ENCODE results near the gene TMEM225B. TPM values are rescaled to one million over a fixed set of nuclear protein-coding genes. Genes with fewer than 3 reads are reported as not detected.

TMEM225B gene
- total RNA-seq, 4 donors from 2014 or later: 0.23 to 0.57 TPM; not detected in 2

DNA sequence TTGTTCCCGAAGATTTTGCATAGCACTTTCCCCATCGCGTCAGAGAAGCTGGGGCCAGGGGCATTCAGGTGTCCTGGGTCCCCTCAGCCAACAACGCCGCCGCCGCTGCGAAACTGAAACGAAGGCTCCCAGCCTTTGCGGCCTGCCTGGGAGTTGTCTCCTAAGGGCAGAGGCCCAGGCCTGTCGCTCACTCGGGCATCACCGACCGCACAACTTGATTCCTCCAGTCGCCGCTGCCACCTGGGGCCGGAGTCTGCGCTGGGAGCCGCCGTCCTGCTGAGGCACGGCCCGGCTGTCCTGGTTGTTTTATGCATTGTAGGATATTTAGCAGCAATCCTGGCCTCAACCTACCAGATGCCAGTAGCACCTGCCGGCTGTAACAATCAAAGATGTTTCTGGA is 40.7 kb downstream of the TMEM225B start:
- H3K9me3 ChIP-seq: no peaks in the 10 kb centered on the region
- no peak overlapping the region for H3K27ac ChIP-seq
- H3K4me1 ChIP-seq: peaks cover 0 to 25% (median 6%) of the 10 kb centered on the region in 3 donors
- 93 to 100% methylated on average over 2 to 8 of the region's 23 CpGs for WGBS, 2 donors
- DNase-seq: no peak
- no peak overlapping the region for H3K4me3 ChIP-seq
- H3K27me3 ChIP-seq: no peaks in the 10 kb centered on the region
- peaks cover 0 to 26% (median 0%) of the 10 kb centered on the region in 3 donors for H3K36me3 ChIP-seq
- intact Hi-C loops (cut with DNase I): no loop called here
- TF ChIP-seq POLR2A (IDR thresholded peaks at IDR 0.05): no peak
- TF ChIP-seq, protein P1, sequence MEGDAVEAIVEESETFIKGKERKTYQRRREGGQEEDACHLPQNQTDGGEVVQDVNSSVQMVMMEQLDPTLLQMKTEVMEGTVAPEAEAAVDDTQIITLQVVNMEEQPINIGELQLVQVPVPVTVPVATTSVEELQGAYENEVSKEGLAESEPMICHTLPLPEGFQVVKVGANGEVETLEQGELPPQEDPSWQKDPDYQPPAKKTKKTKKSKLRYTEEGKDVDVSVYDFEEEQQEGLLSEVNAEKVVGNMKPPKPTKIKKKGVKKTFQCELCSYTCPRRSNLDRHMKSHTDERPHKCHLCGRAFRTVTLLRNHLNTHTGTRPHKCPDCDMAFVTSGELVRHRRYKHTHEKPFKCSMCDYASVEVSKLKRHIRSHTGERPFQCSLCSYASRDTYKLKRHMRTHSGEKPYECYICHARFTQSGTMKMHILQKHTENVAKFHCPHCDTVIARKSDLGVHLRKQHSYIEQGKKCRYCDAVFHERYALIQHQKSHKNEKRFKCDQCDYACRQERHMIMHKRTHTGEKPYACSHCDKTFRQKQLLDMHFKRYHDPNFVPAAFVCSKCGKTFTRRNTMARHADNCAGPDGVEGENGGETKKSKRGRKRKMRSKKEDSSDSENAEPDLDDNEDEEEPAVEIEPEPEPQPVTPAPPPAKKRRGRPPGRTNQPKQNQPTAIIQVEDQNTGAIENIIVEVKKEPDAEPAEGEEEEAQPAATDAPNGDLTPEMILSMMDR (IDR thresholded peaks at IDR 0.05): no peak

DNA sequence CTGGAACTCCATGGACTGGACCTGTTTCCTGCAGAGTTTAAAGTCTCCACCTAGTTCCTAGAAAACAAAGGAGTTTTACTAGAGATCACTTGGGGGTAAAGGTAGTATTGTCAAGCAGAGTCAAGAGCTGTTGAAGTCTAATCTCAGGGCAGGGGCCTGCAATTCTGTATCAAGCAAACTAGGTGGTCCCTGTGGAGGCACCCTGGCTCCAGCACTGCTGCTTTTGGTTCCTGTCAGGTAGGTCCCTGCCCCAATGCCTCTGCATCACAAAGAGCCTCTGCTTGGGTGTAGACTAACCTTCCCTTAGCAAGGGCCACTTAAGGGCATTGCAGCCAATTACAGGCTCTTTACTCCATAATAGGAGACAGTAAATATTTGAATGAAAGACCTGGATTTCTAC is 41.2 kb downstream of the TMEM225B start:
- Histone ChIP-seq H3K4me1 (peaks cover 0 to 20% (median 3%) of the 10 kb centered on the region in 3 donors), H3K27ac (no peak overlapping the region), H3K9me3 (no peaks in the 10 kb centered on the region), H3K4me3 (no peak overlapping the region), H3K36me3 (peaks cover 0 to 24% (median 0%) of the 10 kb centered on the region in 3 donors), H3K27me3 (no peaks in the 10 kb centered on the region)
- intact Hi-C loops (cut with DNase I): no loop called here
- TF ChIP-seq, protein P1 (IDR thresholded peaks at IDR 0.05): no peak
- TF ChIP-seq POLR2A (IDR thresholded peaks at IDR 0.05): no peak
- no peak for DNase-seq

DNA sequence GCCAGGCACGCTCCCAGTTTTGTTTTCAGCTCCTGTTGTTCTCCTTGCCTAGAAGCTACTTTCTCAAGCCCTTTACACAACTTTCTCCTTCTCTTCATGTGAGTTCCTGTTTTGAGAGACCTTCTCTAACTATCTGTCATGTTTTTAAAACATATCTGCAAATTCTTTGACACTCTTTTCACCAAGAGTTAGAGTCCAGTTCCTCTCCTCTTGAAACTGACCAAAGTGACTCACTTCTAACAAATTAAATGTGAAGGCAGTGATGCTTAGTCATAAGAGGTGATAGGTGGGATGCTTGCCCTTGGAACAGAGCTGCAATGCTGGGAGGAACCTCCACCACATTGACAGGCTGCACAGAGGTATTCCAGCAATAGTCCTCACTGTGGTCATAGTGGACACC is 44.0 kb downstream of the TMEM225B start:
- DNase-seq: no peak
- H3K27me3 ChIP-seq: no peaks in the 10 kb centered on the region
- TF ChIP-seq POLR2A (IDR thresholded peaks at IDR 0.05): no peak
- TF ChIP-seq, protein P1 (IDR thresholded peaks at IDR 0.05): no peak
- no peak overlapping the region for H3K27ac ChIP-seq
- no peak overlapping the region for H3K4me3 ChIP-seq
- H3K9me3 ChIP-seq: no peaks in the 10 kb centered on the region
- intact Hi-C loops (cut with DNase I): no loop called here
- peaks cover 0 to 43% (median 0%) of the 10 kb centered on the region in 3 donors for H3K36me3 ChIP-seq
- H3K4me1 ChIP-seq: peaks cover 0 to 4% (median 0%) of the 10 kb centered on the region in 3 donors
- WGBS, 2 donors: 83 to 93% methylated on average over 1 of the region's 1 CpG

DNA sequence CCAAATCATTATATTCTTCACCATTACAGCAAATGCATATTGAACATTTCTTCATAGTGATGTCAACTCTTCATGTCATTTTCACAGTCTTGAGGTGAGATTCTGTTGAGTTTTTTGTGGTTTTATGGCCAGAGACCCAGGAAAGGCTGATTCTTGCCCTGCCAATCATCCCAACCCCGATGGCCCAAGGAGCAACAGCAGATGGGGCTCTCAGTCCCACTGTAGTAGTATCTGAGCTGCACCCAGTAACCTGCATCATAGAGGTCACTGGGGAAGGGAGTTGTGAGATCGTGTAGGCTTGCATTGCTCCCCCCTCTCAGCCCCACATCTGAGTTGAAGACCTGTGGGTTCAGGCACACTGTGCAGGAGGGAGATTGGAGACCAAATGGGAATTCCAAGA is 45.4 kb downstream of the TMEM225B start:
- Histone ChIP-seq H3K4me1 (no peaks in the 10 kb centered on the region), H3K9me3 (no peaks in the 10 kb centered on the region), H3K36me3 (peaks cover 0 to 46% (median 0%) of the 10 kb centered on the region in 3 donors), H3K27me3 (no peaks in the 10 kb centered on the region), H3K27ac (no peak overlapping the region), H3K4me3 (no peak overlapping the region)
- no peak for TF ChIP-seq POLR2A (IDR thresholded peaks at IDR 0.05)
- TF ChIP-seq, protein P1 (IDR thresholded peaks at IDR 0.05): no peak
- intact Hi-C loops (cut with DNase I): no loop called here
- DNase-seq: no peak
- 69 to 83% methylated on average over 1 to 2 of the region's 2 CpGs for WGBS, 2 donors

DNA sequence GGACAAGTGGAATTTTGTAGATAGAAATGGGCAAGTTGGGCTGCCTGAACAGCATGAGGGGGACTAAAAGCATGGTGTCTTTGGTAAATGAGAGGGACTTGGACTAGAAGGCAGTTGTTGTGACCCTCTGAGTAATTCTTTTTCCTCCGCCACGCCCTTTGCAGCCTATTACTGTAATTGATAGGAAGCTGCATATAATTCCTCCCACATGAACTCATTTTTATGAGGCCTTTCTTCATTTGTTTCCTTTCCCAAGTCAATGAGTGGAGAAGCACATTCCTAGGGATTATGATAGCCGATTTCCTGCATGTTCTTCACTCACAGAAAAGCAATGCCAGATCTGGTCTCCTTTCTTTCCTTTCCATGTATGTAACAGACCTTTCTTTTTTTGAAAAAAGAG is 46.4 kb downstream of the TMEM225B start:
- 80 to 88% methylated on average over 3 of the region's 3 CpGs for WGBS, 2 donors
- H3K9me3 ChIP-seq: no peaks in the 10 kb centered on the region
- TF ChIP-seq, protein P1 (IDR thresholded peaks at IDR 0.05): no peak
- TF ChIP-seq POLR2A (IDR thresholded peaks at IDR 0.05): no peak
- no peaks in the 10 kb centered on the region for H3K4me1 ChIP-seq
- H3K36me3 ChIP-seq: peaks cover 0 to 52% (median 0%) of the 10 kb centered on the region in 3 donors
- H3K27ac ChIP-seq: no peak overlapping the region
- intact Hi-C loops (cut with DNase I): no loop called here
- H3K27me3 ChIP-seq: no peaks in the 10 kb centered on the region
- DNase-seq: no peak
- no peak overlapping the region for H3K4me3 ChIP-seq
